Measurements from ENCODE around the gene RNLS.
"Not testable (repeated sequence)": the region's sequence is repeated elsewhere in the genome, so short reads cannot be mapped to it uniquely, and the experiment has no call there.

RNLS gene

DNA sequence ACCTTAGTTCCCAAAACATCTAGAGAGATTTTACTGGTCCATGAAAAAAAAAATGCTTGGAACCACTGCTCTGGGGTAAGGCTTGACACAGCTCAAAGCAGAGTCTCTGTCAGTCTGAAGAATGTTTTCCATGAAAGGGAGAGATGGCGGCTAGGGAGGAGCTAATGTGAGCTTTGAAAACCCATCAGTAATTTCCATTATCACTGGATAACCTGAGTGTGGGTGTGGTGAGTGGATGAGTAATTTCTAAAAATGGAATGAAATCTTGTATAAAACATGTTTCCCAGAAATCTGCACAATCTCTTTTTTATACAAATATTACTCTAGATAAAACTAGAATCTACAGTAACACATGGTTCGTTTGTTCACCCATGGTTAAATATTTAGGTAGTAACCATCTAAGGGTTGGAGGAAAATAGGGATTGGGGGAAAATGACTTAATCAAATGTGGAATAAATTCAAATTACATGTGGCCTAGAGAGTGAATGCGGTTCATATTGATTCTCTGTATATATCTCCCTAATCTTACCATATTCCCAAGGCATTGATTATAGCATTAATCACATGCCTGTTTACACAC, 289.4 kb downstream of the RNLS start:
- no peak for DNase-seq (ENCODE audit: low read depth in 2 of 2)

DNA sequence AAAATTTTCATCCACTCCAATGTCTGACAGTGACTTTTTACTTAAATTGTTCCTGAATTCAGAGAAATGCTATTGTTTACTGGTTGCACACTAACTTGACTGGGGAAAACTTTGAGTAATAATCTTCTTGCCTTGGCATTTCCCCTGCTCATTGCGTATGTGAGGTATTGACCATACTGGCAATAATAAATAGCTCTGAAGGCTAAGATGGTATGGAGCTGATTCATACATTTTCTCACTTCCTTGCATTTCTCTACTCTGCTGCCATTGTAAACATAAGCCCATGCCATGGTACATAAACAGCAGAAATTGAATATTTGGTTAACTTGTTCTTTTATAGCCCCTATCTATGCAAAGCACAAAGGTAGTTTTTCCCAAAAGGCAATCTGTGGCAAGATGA, 290.0 kb downstream of the RNLS start:
- DNase-seq (ENCODE audit: low read depth in 2 of 2) = no peak

DNA sequence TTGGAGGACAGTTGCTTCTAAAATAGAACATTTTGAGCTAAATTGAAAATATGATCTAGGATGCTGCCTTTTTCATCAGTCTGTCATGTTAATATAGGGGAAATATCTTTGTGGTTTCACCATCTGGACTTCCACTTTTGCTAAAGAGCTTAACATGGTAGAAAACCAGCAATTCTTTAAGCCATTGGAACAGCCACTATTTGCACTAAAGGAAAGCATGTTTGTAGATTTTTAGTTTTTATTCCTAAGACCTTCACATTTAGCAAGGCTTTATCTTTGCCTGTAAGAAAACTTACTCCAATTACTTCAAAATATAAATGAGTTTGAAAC, 291.0 kb downstream of the RNLS start:
- no peak for DNase-seq (ENCODE audit: low read depth in 2 of 2)

DNA sequence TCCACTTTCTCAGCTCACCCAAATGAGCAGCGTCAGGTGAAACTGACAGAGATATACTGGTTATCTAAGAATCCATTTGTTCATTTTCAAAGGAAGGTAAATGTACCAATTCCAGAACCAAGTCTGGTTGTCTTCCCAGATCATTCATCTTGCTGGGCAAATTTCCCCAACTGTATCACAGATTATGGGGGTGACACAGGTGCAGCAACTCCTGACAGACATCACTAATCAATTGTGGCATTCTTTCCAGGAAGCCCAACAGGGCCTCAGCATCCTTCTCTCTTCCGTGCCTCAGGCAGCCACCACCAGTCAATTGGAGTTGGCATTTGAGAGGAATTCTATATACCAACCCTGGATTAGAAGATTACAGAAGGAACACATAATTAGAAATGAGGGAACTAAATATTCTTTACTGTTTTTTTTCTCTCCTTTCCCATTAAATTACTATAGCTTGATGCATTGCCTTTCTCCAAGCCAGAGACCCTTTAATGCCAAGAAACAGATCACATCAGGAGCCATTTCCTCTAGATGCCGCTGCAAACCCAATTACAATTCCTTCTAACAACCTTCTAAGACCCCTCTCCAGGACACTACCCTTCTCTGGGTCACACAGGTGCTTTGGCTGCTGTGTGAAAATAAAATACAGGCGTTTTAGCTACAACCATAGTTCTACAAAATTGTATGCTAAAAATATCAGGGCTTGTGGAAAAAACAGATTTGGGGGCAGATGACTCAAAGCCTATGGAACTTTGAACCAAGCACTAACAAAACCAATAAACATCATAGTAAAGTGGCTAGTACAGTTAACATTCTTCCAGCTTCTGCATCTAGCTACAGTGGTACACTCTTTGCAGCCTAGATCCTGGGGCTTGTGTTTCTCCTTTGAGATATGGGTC, 291.6 kb downstream of the RNLS start:
- DNase-seq (ENCODE audit: low read depth in 2 of 2) = no peak

DNA sequence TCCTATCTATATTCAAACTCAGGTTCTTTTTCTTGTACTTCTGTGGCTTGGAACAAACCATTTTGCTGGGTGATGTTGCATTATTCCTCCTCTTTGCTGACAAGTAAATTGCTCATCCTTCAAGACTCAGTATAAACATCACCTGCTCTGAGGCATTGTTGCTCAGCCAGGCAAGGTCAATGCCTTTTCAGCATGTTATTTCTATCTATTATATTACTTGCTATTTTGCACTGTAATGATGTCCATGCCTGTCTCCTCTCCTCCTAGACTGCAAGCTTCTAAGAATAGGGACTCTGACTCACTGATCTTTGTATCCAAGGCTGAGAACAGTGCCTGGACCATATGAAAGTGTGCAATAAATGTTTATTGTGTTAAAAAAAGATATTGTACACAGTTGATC, 293.8 kb downstream of the RNLS start:
- DNase-seq (ENCODE audit: low read depth in 2 of 2) = no peak

DNA sequence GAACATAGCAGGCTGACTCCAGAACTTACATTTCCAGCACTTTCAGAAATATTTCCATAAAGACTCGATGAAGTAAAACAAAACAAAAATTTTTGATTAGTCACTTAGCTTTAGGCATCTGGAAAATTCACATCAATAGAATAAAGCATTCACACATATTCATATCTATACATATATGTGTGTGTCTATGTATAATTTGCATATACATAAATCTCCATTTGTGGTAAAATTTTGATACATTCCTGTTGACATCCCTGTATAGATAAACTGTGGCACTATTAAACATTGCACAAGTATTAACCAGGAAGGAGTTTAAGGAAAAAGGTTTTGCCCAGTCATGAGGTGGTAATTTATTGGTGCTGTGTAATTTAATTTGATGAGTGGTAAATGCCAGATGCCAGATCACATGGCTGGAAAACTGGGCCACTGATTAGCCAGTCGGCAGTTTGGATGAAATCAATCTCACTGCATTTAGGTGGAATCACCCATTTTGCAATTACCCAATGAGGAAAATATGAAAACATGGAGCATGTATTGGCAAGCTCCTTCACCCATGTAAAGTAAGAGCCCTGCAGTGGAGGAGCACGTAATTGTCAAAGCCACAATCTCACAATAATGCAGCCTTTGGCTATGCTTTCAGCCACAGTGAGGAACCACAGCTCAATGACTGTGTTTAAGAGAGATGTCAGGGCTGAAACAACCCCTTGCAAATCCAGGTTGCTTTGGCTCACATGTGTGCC, 294.6 kb downstream of the RNLS start:
- no peak for DNase-seq (ENCODE audit: low read depth in 2 of 2)

DNA sequence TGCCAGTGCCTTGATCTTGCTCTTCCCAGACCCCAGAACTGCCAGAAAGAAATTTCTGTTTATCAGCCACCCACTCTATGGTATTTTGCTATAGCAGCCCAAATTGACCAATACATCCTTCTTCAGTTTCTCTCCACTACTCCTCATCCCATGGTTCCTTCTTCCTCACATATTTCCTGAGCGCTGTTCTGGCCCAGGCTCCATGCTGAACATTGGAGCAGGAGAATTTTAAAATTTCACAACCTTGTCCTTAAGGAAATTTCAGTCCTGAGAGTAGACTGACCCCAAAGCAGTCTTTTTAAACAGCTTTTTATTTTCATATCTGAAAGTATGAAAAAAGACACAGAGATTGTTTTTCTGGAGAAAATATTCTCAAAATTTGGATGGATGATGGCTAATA, 297.1 kb downstream of the RNLS start:
- no peak for DNase-seq (ENCODE audit: low read depth in 2 of 2)

DNA sequence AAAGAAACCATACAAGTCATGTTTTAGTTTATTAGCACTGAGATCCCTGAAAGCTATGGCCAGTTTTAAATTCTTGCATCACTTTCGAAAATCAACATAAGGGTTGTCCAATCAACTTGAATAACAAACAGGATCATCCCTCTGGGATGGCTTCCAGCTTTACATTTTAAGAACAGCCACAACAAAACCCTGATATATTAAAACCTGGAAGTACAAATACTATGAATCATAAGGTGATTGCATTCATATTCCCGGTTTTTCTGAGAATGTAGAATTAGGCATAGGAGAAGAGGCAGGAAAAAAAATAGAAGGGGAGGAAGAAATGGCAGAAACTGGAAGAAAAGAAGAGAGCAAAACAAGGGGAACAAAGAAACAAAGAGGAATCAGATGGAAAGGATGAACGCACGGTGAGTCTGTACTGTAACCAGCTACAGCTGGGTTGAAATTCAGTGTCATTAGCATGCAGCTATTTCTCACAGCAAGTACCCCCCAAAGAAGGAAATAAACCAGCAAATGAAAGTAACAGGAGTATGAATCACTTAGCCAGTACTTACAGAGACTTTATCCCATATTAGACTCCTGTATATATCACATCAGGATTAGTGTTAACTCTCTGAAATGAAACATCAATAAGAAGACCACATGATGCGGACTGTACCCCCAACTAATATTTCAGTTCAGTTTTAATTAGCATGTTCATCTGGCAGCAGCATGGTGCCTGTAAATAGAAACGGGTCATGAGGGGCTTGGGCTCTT, 301.3 kb downstream of the RNLS start:
- DNase-seq (ENCODE audit: low read depth in 2 of 2) = no peak

DNA sequence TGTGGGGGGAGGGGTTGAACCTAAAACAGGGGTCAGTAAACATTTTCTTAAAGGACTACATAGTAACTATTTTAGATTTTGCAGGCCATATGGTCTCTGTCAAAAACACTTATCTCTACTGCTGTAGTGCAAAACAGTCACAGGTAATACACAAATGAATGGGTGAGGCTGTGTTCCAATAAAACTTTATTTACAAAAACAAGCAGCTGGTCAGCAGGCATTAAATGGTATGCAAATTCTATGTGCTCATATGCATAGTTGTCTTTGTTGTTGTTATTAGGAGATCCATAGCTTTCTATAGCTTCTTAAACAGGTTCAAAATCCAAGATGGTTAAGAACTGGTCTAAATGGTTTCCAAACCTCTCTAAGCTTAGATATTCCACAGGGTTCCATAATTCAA, 302.6 kb downstream of the RNLS start:
- DNase-seq (ENCODE audit: low read depth in 2 of 2) = no peak

DNA sequence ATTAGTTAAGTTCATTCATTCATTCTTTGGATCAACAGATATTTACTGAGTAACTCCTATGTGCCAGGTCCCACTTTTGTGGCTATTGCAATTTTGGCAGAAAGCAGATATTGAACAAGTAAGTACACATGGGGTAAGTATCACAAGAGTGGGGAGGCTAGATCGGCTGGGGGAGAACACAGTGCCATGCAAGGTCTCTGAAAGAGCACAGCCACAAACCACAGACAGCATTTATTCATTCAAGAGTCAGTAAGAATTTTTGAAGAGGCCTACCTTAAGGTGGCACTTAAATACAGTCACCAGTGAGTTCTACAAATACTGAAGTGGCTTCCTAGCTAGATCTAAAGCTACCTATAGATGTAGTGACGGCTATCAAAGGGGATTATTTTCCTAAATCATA, 304.2 kb downstream of the RNLS start:
- DNase-seq (ENCODE audit: low read depth in 2 of 2) = no peak

DNA sequence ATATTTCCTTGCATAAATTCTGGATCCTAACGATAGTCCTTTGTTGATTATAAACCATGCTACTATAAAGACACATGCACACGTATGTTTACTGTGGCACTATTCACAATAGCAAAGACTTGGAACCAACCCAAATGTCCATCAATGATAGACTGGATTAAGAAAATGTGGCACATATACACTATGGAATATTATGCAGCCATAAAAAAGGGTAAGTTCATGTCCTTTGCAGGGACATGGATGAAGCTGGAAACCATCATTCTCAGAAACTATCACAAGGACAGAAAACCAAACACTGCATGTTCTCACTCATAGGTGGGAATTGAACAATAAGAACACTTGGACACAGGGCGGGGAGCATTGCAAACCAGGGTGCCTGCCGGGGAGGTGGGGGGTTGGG, 306.2 kb downstream of the RNLS start:
- not testable (repeated sequence) for DNase-seq (ENCODE audit: low read depth in 2 of 2)

DNA sequence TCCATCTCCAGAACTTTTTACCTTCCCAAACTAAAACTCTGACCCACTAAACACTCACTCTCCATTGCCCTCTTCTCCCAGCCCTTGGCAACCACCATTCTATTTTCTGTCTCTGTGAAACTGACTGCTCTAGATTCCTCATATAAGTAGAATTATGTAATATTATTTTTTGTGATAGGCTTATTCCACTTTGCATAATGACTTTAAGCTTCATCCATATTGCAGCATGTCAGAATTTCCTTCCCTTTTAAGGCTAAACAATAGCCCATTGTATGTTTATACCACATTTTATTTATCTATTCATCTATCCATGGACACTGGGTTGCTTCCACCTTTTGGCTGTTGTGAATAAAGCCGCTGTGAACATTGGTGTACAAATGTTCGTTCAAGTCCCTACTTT, 308.8 kb downstream of the RNLS start:
- no peak for DNase-seq (ENCODE audit: low read depth in 2 of 2)

DNA sequence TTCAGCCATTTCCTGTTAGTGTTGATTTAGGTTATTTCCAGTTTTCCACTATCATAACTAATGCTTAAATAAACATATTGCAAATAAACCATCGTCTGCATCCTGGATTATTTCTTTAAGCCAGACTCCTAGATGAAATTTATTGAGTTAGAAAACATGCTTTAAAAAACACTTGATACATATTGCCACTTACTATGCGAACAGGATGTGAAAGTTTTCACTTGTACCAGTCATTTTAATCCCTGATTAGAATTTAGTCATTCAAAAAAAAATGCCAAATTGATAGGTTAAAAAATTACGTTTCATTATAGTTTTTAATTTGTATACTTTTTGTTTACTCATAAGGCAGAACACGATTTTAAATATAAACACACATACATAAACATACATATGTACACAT, 309.6 kb downstream of the RNLS start:
- no peak for DNase-seq (ENCODE audit: low read depth in 2 of 2)

DNA sequence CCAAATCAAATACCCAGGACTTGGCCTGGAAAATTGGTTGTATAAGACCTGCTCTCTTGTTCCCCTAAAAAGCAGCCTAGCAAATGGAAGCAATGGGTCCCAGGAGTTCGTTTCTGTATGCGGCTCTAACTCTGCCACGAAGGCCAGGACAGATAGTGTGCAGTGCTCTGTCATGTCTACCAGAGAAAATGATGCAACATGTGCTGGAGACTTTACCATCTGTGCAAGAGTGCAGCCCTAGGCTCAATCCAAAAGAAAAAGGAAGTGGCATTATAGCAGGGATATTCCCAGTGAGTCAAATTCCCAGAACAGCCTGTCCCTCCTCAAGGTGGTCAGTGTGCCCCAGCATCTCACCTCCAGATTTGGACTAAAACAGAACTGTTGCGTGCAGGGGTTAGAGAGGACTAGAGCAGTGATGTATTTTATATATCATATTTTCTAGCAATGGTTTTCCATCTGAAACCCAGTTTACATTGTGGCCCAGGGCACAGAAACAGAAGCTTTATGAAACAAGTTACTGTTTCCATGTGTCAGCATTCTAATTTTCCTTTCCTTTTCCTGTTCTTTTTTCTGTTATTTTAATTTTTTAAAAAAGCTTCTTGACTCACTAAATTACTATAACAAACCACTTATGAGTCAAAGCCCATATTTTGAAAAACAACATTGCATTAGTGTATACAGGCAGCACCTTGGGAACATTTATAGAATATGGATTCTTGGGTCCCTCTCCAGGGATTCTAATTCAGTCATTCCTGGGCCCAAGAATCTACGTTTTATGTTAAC, 311.2 kb downstream of the RNLS start:
- no peak for DNase-seq (ENCODE audit: low read depth in 2 of 2)

DNA sequence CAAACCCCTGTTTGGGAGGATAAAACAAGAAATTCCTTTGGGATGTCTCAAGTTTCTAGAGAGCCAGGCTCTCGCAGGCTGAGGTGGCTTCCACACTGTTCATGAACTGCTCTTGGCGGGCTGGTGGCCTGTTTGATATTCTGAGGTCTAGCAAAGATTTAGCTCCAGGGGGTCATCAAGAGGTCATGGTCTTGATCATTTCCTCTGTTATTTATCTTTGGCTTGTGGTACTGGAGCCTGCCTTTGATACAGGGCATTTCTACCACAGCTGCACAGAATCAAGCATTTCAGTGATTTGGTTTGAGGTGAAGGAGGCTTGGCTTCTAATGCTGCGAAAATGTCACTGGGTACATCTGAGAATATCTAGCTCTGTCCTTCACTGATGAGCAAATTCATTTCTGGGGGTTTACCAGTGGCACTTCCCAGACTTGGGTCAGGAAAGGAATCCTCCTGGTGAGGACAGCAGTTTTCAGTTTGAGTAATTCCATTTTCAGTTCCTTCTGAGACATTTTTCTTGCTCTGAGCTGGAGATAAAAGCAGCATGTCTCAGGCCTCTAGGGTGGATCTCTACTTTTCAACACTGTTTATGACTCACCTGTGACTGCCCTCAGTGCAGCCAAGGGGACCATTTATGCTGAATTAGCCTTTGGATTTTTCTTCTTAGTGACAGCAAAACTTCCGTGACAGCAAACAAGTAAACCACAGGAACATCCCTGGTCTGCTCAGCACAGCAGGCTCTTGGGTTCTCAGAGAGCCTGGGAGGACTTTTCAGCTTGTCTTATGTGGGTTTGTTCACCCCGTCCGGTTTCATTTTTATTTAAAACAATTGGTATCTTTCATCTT, 312.0 kb downstream of the RNLS start:
- DNase-seq (ENCODE audit: low read depth in 2 of 2) = no peak

DNA sequence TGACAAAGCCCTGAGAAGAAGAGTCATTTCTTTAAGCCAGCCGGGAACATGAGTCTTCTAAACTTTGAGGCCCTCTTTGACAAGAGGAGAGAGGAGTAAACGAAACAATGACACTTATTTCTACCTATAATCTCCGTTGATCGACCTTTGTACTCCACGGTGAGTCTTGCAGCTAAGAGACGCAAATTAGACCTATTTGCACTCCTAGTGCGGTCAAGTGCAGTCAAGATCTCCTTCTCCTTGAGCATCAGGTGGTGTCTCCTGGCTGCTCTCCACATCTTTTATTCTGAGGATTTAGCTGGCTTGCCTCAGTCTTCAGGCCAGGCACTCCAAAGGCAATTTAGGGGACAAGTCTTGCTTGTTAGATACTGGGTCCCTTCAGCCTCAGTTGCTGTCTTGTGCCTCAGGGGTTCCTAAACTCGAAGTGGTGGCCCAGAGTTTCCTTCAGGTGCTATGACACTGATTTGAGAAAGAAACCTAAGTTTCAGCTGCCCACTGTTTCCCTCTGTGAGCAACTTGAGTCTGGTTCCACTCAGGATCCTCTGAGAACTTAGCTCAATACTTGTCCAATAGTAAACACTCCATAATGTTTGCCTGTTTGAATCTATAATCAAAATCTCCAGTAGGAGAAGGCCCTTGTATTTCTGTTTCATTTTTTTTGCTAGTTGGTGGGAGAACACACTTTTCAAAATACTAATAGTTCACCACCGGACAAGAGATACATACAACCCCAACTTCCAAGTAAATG, 312.9 kb downstream of the RNLS start:
- no peak for DNase-seq (ENCODE audit: low read depth in 2 of 2)

DNA sequence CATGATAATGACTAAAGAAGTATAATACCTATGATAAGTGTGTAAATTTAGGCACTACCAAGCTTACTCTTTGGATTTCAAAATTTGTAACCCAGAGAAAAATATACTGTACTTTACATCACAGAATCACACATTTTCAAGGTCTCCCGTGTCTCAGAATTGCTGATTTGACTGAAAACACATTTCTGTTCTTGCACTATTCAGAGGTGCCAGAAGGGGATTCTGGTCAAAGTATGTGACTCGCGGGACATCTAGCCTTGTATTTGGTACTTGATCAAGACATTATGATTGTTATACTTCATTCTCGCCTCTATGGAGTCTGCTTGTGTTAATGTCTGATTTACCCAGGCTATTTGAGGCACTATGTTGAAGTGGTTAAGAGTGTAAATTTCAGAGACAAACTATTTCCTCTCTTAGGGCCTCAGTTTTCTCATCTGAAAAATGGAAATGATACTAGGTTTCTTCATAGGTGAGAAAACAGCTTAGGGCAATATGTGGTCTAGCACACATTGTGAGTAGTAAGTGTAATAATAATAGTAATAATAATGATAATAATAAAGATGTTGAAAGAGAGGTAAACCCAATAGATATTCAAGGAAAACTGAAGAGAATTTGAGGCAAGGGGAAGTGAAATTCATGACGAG, 320.4 kb downstream of the RNLS start:
- no peak for DNase-seq (ENCODE audit: low read depth in 2 of 2)

DNA sequence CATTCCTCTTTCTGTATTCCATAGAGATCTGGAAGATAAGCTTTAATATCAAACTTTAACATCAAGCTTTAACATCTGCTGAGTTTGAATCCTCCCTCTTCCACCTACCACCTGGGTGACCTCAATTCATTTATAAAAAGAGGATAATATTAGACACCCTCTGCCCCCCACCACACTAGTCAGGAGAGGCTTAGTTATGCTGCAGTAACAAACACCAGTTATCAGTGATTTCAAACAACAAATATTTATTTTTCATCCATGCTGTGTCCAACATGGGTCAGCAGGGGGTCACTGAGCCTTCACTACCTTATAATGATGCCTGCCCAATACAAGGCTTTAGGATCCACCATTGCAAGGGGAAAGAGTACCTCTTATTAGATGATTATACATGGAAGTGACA, 322.0 kb downstream of the RNLS start:
- no peak for DNase-seq (ENCODE audit: low read depth in 2 of 2)

DNA sequence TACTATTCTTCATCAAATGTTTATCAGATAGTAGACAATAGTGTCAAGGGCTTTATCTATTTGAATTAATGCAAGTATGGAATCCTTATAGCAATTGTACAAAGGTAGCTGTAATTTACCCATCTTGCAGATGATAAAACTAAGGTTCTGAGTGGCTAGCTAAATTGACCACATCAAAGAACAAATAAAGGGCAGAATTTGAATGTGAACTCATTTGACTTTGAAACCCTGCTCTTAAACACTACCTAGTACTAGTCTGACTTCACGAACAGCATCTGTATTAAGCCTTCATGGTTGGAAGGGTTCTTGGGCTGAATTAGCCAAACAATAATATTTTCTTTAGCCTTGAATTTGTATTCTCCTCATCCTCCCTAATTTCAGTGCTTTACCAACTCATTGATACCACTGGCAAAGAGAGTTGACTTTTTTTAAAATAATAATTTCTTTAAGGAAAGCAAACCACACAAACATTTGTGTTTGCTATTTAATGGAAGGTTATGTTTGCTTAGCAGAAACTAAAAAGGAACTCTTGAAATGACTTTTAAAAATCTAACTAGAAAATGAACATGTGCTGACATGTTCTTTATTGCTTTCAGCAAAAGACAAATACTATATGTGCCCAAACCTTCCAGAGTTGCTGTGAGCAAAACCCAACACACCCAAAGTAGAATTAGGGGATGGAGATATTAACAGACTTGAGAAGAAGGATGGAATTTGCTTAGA, 322.6 kb downstream of the RNLS start:
- DNase-seq (ENCODE audit: low read depth in 2 of 2) = no peak

All from stimulated activated CD8-positive, alpha-beta memory T cell treated with anti-CD3 and anti-CD28 coated beads, Interleukin-7, amount 100 ng/mL, for 4 hours (primary cell).